ENCODE measurements around the gene GUCY2F.

The GUCY2F gene

DNA sequence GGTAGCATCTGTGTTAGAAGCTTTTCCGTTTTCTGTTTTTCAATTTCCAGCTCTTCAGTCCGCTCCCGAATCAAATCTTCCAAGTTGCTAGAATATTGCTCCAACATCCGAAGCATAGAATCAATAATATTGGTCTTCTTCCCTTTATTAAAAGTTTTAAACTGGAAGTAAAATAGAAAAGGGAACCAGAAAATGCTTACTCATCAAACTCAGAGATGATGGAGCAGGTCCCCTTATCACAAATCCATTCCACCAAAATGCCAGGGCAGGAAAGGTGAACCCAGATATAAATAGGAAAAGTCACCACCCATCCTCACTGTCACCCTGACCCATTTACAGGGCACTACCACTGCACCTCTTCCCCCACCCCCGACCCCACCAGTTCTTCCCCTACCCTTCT, 89.0 kb downstream of the GUCY2F start:
- no peak for DNase-seq

DNA sequence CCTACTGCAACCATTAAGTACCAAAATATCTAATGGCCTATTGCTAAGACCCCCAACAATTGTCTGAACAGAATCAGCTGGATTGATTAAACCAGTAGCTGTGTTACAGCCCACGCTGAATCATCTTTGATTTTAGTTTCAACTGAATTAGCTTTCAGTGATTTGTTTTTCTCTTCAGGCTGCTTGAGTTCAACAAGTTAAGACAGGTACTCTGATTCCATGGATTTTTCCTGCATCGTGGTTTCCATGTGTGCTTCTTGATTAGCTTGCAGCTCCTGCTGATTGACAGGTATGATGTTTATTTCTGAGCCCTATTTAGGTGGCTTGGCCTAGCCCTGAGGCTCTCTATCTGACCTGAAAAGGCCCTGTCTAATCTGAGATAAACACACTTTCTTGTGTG, 91.3 kb downstream of the GUCY2F start:
- no peak for DNase-seq

DNA sequence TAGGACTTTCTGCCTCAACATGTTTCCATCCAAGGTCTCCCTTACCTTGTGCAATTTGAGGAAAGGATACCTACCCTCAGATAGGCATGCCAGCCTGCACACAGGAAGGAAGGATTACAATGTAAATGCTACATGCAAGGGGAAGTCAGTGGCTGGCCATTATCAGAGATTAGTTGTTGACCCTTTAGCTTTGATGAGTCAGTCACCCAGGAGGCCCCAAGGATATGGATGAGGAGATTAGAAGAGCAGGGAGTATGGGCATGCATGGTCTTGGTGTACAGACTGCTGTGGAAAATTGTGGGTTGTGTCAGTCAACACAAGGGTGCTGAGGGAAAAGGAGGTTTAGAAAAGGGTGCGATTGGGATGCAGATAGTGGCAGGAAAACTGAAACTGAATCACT, 92.0 kb downstream of the GUCY2F start:
- no peak for DNase-seq

DNA sequence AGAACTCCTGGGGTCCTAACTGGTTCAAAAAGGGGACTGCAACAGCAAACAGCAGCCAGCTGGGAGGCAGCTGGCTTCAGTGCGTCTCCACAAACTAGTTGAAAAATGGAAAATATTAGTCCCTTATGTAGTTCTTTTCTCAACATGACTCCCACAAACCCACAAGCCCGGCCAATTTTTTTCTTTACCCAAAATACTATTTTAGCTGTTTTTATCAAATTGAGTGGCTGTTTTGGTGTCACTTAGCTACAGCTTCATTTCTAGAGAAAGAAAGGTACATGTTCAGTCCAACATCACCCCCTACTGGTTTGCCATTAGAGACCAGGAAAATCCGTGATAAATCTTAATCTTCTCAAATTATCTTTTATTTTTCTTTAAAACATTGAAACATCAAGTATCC, 97.2 kb downstream of the GUCY2F start:
- DNase-seq: no peak

DNA sequence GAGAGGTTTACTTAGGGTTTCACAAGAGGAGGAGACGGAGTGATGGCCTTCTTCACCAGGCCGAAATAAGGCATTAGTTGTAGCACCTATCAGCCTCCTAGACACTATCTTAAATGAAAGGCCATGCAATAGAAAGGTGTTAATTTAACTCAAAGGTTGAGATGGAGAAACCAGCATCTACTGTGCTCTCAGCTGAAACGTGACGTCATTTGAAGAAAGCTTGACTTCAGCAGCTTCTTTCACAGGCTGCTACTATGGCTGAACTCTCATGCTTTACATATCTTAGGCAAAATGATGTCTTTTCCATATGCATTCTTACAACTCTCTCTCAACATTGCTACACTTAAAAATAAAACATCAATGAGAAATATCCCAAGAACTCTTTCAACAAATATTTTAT, 99.6 kb downstream of the GUCY2F start:
- DNase-seq: no peak

DNA sequence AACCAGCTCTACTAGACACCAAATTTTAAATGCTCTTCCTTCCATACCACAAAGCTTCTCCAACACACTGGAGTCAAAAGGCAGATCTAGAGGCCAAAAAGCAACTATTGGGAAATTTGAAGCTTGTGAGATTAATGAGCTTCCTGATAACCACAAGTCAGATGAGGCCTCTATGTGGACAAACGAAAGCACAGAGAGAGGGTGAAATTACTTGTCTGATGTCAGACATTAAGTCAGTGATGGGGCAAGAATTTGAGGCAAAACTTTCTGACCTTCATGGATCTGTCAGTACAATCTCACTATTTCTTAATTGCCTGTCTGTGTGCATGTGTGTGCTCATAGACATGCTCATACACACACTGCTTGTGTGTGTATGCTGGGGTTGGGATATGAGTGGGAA, 103.6 kb downstream of the GUCY2F start:
- DNase-seq: no peak

DNA sequence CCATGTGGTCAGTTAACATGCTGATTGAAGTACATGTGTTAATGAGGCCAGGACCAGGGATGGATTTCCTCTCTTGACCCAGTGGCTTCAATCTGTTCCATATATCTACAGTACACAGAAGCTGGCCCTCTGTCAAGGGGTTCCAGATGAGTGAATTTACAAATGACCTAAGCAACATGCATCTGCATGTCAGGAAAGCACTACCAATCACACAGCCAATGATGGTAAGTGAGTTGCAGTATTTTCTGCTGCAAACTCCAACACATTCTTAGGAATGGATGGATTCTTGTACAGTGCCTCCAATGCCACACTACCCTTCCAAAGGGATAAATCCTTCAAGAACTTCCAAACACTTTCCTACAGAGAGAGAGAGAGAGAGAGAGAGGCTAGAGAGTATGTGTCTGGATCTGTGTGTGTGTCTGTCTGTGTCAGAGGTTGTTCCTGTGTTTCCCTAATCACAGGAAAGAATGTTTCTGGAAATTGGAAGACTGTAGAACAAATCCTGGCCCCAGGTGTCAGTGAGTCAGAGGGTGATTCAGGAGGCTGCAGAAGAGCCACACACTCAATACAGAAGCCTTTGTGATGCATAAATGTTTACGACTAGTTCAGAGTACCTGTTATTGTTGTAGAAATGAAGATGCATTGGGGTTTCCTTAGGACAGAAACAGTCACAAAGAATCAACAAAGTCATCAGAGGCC, 107.5 kb downstream of the GUCY2F start:
- no peak for DNase-seq

DNA sequence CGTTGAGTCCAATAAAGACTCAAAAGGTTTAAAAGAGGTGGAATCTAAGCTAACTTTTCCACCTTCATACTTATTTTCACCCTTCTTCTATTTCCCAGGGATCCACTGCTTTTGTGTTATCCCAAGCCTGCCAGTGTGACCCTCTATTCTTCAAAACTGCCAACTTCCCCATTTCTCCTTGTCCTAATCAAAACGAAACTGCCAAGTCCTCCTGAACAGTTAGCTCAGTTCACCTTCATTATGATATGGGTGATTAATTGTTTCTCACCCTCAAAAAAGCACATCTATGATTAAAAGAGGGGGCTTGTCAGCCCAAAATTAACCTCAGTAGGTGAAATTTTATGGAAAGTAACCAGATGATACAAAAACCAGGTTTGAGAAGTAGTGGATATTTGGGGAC, 108.4 kb downstream of the GUCY2F start:
- no peak for DNase-seq

DNA sequence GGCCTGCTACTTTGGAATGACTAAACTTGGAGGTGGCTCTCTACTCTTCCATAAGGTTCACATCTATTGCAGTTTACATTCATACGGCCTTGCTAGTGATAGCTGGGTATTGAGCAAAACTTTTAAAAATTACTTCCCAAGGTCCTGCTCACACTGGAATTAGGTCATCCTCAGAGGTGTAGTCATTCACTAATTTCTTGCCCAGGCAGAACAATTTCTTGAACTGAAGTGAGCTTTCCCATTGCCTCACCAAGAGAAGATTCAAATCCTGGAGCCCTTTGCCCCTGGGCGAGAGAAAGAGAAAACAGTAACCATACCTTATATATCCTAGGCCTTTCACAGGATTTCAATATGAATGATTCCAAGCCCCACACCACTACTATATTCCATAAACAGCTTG, 109.2 kb downstream of the GUCY2F start:
- DNase-seq: no peak

DNA sequence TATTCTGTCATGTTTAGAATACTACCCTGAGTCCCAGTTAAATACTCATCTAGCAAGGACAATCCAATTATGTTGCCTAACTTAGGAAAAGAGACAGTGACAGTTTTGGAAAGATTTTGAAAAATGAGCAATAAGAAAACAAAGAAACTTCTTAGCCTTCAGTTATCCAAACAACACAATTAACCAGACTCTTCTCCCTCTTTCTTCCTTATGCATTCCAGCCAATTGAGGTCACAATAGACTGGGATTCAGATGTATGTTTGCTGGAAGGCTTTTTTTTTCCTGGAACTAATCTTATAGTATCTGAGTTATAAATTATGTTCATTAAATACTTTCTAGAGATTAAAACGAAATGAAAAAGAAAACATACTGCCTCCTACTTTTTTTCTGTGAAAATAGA, 109.6 kb downstream of the GUCY2F start:
- no peak for DNase-seq

DNA sequence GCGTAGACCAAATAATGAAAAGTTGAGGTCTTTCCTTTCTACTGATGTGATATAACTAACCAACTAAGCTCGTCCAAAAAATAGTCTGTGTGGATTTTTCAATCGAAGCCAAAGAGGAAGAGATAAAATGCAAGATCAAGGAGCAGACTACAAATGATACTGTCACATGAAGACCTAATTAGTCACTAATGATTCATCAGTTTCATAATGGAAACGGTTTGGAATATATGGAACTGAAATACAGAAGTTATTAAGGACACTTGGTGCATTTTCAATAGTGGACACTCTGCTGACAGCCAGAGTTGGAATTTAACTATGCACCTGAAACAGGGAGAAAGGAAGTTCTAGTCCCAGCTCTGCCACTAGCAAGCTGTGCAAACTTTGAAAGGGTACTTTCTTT, 119.8 kb downstream of the GUCY2F start:
- no peak for DNase-seq

DNA sequence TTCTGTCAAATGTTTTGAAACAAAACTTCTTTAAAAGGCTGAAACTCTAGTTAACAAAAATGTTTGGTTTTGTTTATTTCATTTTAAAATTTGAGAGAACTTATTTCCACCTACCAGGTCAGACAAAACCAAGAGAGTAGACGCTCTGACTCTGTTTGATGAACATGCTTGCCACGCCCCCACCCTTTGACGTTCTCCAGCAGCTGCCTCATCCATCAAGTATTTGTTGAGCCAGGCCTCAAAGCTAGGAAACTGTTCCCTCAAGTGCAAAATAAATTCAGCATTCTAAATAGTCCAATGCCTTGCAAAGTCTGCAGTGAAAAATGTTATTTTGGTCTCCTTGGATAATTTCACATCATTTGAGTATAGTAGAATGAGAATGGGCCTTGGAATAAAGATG, 121.6 kb downstream of the GUCY2F start:
- no peak for DNase-seq

DNA sequence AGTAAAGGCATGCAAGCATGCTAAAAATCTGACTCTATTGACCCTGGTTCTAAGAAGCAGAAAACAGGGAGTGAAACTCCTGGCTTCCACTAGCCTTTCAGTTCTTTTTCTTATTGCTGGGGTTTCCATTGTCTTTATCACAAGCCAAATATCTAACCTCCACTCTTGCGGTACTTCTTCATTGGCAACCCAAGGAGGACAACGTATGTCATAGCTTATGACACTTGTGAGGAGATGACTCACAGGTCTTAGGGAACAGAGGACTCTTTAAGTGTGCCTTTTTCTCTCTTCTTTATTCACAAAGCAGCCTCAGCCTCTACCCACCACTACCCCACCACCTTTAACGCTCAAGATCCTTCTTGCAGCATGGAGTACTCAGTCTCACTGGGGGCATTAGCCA, 124.2 kb downstream of the GUCY2F start:
- DNase-seq: no peak

DNA sequence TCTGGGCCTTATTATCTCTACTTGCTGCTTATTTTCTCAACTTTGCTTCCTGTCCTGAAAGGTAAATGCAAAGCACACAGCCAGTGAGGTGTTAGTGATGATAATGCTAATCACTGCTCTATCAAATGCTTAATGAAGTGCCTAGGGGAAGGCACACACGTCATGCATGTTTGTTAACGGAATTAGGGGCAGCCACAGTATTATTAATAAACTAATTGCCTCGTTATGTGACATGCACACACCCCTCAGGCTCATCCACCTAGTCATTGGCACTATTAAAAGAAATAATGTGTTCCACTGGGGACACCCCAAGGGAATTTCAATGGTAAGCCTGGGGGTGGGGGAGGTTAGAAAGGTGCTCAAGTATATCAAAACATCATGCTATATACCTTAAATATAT, 125.2 kb downstream of the GUCY2F start:
- no peak for DNase-seq

DNA sequence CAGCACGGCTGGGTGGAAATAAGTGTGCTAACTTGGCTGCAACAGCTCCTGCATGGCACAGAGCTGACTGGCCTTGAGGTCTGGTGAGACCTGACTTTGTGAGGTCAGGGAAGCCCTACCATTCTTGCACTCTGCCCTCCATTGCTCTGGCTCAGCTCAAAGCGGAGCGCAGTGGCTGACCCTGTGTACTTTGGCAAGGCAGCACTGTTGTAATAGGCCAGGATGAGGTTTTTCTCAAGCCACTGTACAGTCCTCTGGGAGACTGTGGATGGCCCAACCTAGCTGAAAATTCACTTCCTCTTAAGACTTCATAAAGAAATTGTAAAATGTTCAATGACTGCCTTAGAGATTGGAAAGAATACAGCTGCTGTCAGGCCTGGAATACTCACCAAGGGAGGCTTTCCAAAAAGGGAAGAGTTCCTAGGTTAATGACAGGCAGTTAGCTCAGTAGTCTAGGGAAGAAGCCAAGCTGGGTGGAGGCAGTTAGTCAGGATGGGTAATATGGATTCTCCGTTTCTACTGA, 129.8 kb downstream of the GUCY2F start:
- DNase-seq: no peak

DNA sequence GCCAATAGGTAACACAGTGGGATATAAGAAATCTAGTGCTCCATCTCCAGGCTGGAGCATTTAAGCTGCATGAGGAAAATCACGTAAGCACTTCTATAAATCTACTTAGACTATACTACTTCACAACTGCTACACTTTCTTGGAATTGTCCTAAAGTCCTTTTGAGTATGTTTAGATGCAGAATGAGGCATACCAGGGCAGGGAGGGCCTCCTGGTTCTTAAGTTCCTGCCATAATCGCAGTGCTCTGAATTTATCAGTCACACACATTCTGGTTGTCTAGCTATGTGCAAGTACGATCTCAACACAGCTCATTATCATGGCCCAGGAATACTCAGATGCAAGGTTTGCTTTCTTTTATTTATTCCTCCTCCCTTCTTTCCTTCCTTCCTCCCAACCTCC, 130.3 kb downstream of the GUCY2F start:
- no peak for DNase-seq

DNA sequence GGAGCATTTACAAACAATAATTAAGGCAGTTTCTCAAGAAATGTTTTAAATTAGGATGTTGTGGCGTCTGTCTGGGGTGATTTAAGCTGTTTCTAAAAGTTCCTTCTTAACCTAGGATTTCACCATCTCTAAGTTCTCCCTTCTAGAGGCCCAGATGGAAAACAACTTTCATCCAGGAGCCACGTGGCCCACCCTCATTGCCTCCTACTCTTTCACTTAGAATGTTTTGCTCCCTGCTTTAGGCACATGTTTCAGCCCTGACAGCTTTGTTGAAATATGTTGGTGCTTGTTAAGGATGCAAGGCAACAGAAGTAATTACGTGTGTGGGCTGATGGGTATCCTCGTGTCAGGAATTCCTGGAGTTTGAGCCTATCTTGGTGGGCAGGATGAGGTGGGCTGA, 131.3 kb downstream of the GUCY2F start:
- no peak for DNase-seq

DNA sequence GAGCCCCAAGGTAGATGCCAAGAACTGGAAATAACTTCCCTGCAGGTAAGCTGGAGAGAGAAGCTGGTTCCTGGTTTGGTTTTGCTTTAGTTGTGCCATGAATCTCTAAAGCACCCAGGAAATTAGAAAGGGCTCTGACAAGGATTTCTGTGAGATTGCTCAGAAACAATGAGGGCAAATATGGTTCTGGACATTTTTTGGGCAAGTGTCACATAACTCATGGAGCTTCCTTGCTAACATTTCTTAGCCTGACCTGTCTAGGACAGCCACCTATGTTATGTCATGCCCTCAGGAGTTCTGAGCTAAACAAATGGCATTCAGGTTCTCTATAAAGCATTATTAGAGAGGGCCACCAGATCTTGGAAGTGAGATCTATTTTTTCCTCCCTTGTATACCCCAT, 131.8 kb downstream of the GUCY2F start:
- DNase-seq: no peak

DNA sequence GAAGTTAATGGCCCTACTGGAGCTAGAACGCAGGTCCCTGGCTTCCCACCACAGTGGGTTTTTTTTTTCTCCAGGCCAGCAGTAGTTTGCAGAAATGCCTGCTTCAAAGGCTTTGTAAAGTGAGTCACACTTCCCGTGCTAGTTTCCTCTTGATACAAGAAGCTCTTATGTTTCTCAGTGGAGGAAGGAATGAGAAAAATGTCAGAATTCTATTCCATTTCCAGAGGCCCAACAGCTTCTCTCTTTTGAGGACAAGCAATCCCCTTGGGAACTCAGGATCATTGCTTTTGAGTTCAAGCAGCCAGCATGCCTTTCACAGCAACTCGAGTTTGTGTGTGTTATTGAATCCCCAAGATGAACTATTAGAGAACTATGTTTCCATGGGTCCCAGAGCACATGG, 134.3 kb downstream of the GUCY2F start:
- DNase-seq: no peak

DNA sequence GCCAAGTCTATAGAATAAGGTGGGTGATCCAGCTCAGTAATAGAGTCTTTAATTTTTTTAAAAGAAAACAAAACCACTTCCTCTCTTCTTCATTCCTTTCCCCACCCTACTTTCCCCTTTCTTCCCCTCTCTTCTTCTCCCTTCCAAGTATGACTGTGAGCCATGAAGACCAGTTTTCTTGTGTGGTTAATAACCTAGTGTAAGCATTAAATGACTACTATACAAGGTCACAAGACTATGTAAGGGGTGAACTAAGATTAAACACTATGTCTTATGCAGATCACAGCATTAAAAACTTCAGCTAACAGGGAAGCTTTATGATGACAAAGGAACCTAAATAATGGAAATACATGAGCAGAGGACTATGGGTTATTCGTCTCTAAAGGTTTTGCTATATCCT, 135.4 kb downstream of the GUCY2F start:
- DNase-seq: no peak

DNA sequence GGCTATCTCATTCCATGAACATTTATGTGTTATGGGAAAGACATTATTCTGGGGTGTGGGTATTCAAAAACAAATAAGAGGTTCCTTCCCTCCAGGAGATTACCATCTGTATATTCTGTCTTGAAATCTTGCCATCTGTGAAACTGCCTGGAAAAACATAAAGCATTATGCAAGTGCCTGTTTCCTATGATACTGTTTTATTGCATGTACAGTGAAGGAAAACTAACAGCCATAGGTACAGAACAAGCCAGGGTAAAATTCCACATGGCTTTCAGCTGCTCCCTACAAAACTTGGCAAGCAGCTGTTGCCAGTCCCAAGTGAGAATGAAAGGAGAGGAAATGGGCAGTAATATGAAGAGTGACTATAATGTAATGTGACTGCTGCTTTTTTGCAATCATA, 136.0 kb downstream of the GUCY2F start:
- no peak for DNase-seq

DNA sequence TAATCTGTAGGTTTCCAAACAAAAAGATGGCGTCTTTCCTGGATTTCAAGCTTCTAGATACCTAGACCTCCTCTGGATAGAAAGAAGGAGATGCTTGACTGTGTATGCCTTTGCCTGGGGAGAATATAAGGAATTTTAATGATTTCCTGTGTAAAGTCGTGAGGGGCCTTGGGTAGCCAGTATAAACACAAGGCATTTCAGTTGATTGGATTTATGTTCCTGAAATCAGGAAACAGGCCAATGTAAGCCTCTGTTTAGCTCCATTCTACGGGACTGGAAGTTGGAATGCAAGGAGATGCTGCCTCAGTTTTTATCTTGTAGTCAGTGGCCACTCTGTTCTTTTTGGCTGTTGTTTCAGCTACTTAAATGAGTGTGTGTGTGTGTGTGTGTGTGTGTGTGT, 137.2 kb downstream of the GUCY2F start:
- no peak for DNase-seq

DNA sequence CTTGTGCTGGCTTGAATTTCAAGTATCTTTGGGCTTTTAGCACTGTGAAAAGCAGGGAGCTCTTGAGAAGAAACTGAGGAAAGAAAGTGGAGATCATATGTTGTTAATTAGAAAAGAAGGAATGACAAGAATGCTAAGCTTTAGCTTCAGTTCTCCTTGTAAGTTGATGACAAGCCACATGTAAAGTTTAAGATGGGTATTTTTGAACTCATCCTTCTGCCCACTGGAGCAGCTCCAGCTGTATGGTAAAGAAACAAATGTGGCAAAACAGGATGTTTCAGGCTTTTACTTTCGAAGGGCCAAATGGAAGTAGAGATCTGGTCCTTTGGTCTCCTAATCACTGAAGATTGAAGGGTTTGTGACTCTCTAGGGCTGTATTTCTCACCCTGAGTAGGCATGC, 137.8 kb downstream of the GUCY2F start:
- no peak for DNase-seq

DNA sequence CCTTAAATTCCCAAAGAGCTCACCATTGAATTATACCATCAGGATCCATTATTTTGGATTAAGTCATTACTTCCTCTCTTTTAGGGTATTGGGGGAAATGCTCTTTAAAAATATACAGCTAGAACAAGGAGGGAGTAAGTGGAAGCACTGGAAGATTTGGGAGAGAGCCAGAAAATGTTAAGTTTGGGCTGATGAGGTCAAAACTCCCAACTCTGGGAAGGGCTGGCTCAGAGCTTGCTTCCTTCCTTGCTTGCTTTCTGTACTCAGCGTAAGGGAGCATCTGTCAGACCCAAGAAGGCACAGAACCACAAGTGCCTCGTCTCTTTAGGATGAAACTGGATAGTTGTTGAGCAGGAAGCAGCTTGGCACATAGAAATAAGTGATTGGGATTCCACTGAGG, 138.2 kb downstream of the GUCY2F start:
- no peak for DNase-seq

DNA sequence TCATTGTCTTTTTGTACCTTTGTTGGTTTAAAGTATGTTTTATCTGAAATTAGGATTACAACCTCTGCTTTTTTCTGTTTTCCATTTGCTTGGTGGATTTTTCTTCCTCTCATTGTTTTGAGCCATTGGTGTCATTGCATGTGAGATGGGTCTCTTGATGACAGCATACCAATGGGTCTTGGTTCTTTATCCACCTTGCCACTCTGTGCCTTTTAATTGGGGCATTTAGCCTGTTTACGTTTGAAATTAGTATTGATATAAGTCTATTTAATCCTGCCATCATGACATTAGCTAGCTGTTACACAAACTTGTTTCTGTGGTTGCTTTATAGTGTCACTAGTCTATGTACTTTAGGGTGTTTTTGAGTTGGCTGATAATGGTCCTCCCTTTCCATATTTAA, 145.7 kb downstream of the GUCY2F start:
- no peak for DNase-seq

DNA sequence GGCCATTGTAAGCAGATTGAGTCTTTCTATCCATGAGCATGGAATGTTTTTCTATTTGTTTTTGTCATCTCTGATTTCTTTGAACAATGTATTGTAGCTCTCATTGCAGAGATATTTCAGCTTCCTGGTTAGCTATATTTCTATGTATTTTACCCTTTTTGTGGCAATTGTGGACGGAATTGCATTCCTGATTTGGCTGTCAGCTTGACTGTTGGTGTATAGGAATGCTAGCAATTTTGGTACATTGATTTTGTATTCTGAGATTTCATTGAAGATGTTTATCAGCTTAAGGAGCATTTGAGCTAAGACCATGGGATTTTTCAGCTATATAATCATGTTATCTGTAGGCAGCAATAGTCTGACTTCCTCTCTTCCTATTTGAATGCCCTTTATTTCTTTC, 154.6 kb downstream of the GUCY2F start:
- no peak for DNase-seq
